Adrenal gland (tissue), 12 donors: ENCODE results near the gene NFYC. TPM values are rescaled to one million over a fixed set of nuclear protein-coding genes. Genes with fewer than 3 reads are reported as not detected.
A peak's percentile ranks its signal among the peaks of the same experiment; 100 is the strongest.

Experiments
- DNase-seq, 7 donors: peaks; one replicate each; pipeline ENCODE4 v3.0.0-alpha.2; 2019 to 2020
- H3K27ac ChIP-seq, 5 donors: fragments of 200-600 bp; sonication (generic) in 4 of 5; 1 replicate in 3 of 5; 2 replicates in 2 of 5; pipeline versions ENCODE4 v1.5.1 to v1.8.0; 2016 to 2020; ENCODE audit warnings: mild to moderate bottlenecking in 1 of 5
- H3K27me3 ChIP-seq: fragments of 200-600 bp; 2 replicates; pipeline ENCODE4 v1.8.0; 2021
- H3K36me3 ChIP-seq, 2 donors: fragments of 200-600 bp; replicated peaks in 1 of 2; 1 replicate in 1 of 2; 2 replicates in 1 of 2; pipeline versions ENCODE4 v1.5.1 to v1.8.0; 2018 to 2022
- H3K4me1 ChIP-seq, 2 donors: fragments of 200-600 bp; replicated peaks in 1 of 2; 1 replicate in 1 of 2; 2 replicates in 1 of 2; pipeline versions ENCODE4 v1.5.1 to v1.8.0; 2018 to 2021
- H3K4me3 ChIP-seq, 4 donors: fragments of 200-600 bp; sonication (generic) in 3 of 4; one replicate each; pipeline ENCODE4 v1.5.1; 2016 to 2018
- H3K9me3 ChIP-seq, 3 donors: fragments of 200-600 bp; sonication (generic) in 1 of 3; replicated peaks in 1 of 3; 1 replicate in 2 of 3; 2 replicates in 1 of 3; pipeline versions ENCODE4 v1.5.1 to v1.8.0; 2016 to 2021
- POLR2A ChIP-seq, 2 donors: fragments of 450-650 bp; IDR thresholded peaks; one replicate each; pipeline ENCODE4 v1.6.1; 2017; ENCODE audit warnings: antibody characterized with exemption in 2 of 2, mild to moderate bottlenecking in 2 of 2, moderate library complexity in 1 of 2
- WGBS, 4 donors: extraction: QIAGEN DNeasy Blood & Tissue Kit in 2 of 4; methylation state at CpG; one replicate each; pipeline versions ENCODE4 v1.1.5 to v1.1.7; 2013 to 2017; 5-methylcytosine and 5-hydroxymethylcytosine counted together
- intact Hi-C, 2 donors: fragments of 100-400 bp; cut with DNase I; formaldehyde crosslinking; loops; one replicate each; pipeline versions ENCODE4 v1.14.1 to v1.15.0; 2022 to 2023
- polyA plus RNA-seq, 3 donors: library from polyadenylated mRNA; stranded (reverse); fragments of 200-250 nt in 2 of 3; fragments of 350-450 nt in 1 of 3; fragmentation: Illumina TruSeq in 1 of 3; extraction: RNeasy Lipid Tissue Mini Kit (QIAGEN cat#74804) in 1 of 3; gene quantifications; one replicate each; pipeline ENCODE4 v1.2.3, GENCODE V29; 2013 to 2014
- total RNA-seq, 9 donors: library from RNA; depleted of rRNA in 4 of 9; stranded (reverse); fragments of >200 nt in 4 of 9; fragments of 120-200 nt in 1 of 9; fragmentation: NEBNext Ultra II Directional in 1 of 9; extraction: Animal tissue kit (Norgen Biotek cat#: 25700) in 1 of 9; gene quantifications; one replicate each; pipeline versions ENCODE4 v1.1.0 to v1.2.4, GENCODE V29; 2013 to 2023
- TF ChIP-seq, protein P1 (sequence below), 6 experiments: fragments of 450-650 bp in 4 of 6; fragments of 200-600 bp in 2 of 6; sonication (generic) in 1 of 6; IDR thresholded peaks; 1 replicate in 5 of 6; 2 replicates in 1 of 6; pipeline versions ENCODE4 v1.5.1 to v1.8.0; 2016 to 2021; ENCODE audit warnings: antibody characterized with exemption in 6 of 6, mild to moderate bottlenecking in 2 of 6, moderate library complexity in 1 of 6
- donor health status: healthy with polysubstance abuse.
- donor health status: Bipolar disorder and iron deficiency.
- donor health status: DM: yes; HTN: yes; CAD: no.
- donor health status: DM: no; HTN: no; CAD: no.
- donor health status: DM: no; HTN: no; CAD: no.
- donor health status: DM: yes; HTN: yes; CAD: no.

Gene NFYC
- total and polyA plus RNA-seq, 12 donors, result 35.9 to 73.8 (median 51.2) TPM

DNA sequence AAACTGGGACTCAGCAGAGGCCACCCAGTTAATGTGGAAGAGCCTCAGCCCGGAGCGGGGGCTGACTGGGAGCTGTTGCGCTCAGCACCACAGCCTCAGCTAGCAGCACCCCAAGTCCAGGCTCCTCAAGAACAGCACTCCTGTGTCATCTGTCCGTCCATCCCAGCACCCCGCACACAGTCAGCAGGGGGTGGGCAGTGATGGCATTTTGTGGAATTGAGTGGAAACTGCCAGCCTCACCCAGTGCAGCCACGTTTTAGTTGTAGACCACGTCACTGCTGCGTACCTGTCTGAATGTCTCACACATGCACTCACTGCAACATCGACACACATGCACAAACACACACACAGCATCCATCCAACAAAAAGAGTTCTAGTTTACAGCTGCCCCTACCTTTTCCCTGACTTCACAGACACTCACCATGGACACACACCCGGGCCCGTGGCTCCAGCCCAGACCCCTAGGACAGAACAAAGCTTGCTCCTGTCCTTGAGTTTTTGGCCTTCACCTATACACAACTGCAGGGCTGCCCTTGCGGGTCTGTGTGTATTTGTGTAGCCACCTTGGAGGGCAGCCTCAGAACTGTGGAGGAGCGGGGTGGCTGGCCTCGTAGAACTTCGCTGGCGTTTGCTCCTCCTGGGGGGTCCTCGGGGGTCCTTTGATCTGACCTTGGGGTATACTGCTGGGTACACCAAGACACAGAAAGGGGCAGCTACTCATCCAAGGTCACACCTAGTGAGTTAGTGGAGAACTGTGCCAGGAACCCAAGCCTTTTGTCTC, 97.2 kb downstream of the NFYC start:
- 59 to 89% (median 73%) methylated on average over 11 to 17 of the region's 17 CpGs for WGBS, 4 donors
- Histone ChIP-seq H3K4me3 (no peak overlapping the region), H3K27me3 (no peaks in the 10 kb centered on the region), H3K36me3 (no peaks in the 10 kb centered on the region), H3K4me1 (no peaks in the 10 kb centered on the region), H3K27ac (no peak overlapping the region), H3K9me3 (no peaks in the 10 kb centered on the region)
- DNase-seq, result peak in 1 of 7 donors; percentile 18
- TF ChIP-seq, protein P1, sequence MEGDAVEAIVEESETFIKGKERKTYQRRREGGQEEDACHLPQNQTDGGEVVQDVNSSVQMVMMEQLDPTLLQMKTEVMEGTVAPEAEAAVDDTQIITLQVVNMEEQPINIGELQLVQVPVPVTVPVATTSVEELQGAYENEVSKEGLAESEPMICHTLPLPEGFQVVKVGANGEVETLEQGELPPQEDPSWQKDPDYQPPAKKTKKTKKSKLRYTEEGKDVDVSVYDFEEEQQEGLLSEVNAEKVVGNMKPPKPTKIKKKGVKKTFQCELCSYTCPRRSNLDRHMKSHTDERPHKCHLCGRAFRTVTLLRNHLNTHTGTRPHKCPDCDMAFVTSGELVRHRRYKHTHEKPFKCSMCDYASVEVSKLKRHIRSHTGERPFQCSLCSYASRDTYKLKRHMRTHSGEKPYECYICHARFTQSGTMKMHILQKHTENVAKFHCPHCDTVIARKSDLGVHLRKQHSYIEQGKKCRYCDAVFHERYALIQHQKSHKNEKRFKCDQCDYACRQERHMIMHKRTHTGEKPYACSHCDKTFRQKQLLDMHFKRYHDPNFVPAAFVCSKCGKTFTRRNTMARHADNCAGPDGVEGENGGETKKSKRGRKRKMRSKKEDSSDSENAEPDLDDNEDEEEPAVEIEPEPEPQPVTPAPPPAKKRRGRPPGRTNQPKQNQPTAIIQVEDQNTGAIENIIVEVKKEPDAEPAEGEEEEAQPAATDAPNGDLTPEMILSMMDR (IDR thresholded peaks at IDR 0.05), result no peak
- TF ChIP-seq POLR2A (IDR thresholded peaks at IDR 0.05), result no peak
- intact Hi-C loops, result no loop called here

DNA sequence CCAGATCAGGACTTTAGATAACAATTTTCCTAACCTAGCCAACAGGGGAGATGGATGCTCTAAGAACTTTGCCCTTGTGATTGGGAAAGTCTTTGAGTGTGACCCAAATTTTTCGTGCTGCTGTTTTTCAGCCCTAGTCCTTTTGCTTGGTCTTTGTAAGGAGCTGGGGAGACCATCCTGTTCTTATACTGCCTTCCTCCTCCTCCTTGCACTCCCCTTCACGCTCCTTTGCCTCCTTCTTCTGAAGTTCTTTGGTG, 97.8 kb downstream of the NFYC start:
- no peaks in the 10 kb centered on the region for H3K4me1 ChIP-seq

DNA sequence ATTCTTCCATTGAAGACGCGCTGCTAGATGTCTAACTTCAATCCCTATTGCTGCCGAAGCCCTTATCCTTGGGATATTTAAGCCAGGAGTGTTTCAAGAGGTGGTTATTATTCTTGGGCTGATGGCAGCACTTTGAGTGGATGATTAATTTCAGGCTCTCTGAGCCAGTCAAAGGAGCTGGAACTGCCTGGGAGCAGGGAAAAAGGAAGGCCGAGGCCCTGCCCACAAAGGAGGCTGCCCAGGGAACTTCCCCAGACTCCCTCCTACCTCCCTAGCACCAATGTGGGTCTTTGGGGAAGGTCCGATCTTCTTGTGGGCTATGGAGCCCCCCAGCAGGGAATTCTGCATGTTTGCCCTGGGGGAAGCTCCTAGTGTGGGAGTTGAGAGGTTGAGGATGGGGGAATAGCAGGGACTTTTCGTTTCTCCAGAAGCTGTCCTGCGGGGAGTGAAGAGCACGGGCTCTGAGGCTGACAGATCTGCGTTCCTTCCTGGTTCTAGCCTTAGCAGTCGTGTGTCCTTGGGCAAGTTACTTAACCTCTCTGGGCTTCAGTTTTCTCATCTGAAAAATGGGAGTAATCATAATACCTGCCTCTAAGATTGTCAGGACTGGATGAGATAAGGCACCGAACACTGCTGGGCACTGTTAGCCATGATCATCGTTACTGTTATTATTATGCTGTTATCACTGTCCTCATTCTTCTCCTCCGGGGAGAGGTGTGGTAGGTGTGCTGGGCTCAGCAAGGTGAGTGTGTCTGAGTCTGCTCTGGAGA, 98.3 kb downstream of the NFYC start:
- no peaks in the 10 kb centered on the region for H3K9me3 ChIP-seq
- H3K4me1 ChIP-seq, result no peaks in the 10 kb centered on the region
- no peaks in the 10 kb centered on the region for H3K27me3 ChIP-seq
- WGBS, 4 donors, result 84 to 86% (median 84%) methylated on average over 12 to 13 of the region's 13 CpGs
- no peak for DNase-seq
- H3K4me3 ChIP-seq, result no peak overlapping the region
- intact Hi-C loops, result no loop called here
- TF ChIP-seq POLR2A (IDR thresholded peaks at IDR 0.05), result no peak
- TF ChIP-seq, protein P1 (IDR thresholded peaks at IDR 0.05), result no peak
- H3K27ac ChIP-seq, result no peak overlapping the region
- H3K36me3 ChIP-seq, result no peaks in the 10 kb centered on the region

More for the DNA sequence above, 97.8 kb downstream of the NFYC start:
- no peaks in the 10 kb centered on the region for H3K9me3 ChIP-seq
- no peaks in the 10 kb centered on the region for H3K27me3 ChIP-seq
- TF ChIP-seq POLR2A (IDR thresholded peaks at IDR 0.05), result no peak
- TF ChIP-seq, protein P1 (IDR thresholded peaks at IDR 0.05), result no peak
- no peaks in the 10 kb centered on the region for H3K36me3 ChIP-seq
- no peak overlapping the region for H3K4me3 ChIP-seq
- DNase-seq, result no peak
- intact Hi-C loops, result no loop called here
- WGBS, 4 donors, result 59 to 66% (median 60%) methylated on average over 2 of the region's 2 CpGs
- H3K27ac ChIP-seq, result no peak overlapping the region

DNA sequence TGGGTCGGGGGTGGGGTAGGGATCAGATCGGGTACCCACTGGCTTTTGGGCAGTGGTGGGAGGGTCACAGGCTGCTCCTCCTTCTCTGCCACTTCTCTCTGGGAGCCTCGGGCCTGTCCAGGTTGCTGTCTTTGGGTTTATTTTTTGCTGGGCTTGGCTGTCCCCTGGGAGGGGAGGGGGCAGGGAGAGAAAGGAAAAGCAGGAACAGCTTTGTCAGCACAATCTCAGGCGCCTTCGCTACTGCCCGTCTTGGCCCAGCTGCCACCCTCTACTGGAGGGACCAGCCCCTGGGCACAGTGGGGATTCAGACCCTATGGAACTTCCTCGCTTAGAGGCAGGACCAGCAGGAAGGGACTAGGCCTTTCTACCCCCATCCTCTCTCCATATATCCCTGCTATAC, 100.5 kb downstream of the NFYC start:
- H3K27me3 ChIP-seq, result no peaks in the 10 kb centered on the region
- no peak for DNase-seq
- TF ChIP-seq POLR2A (IDR thresholded peaks at IDR 0.05), result no peak
- TF ChIP-seq, protein P1 (IDR thresholded peaks at IDR 0.05), result no peak
- no peak overlapping the region for H3K27ac ChIP-seq
- H3K4me3 ChIP-seq, result no peak overlapping the region
- intact Hi-C loops, result no loop called here
- H3K9me3 ChIP-seq, result no peaks in the 10 kb centered on the region
- 67 to 89% (median 70%) methylated on average over 6 to 7 of the region's 7 CpGs for WGBS, 4 donors
- peaks cover 0 to 6% of the 10 kb centered on the region in 2 donors for H3K4me1 ChIP-seq
- H3K36me3 ChIP-seq, result no peaks in the 10 kb centered on the region
